ENCODE results near the gene NUMB.

- TF ChIP-seq, protein P1, sequence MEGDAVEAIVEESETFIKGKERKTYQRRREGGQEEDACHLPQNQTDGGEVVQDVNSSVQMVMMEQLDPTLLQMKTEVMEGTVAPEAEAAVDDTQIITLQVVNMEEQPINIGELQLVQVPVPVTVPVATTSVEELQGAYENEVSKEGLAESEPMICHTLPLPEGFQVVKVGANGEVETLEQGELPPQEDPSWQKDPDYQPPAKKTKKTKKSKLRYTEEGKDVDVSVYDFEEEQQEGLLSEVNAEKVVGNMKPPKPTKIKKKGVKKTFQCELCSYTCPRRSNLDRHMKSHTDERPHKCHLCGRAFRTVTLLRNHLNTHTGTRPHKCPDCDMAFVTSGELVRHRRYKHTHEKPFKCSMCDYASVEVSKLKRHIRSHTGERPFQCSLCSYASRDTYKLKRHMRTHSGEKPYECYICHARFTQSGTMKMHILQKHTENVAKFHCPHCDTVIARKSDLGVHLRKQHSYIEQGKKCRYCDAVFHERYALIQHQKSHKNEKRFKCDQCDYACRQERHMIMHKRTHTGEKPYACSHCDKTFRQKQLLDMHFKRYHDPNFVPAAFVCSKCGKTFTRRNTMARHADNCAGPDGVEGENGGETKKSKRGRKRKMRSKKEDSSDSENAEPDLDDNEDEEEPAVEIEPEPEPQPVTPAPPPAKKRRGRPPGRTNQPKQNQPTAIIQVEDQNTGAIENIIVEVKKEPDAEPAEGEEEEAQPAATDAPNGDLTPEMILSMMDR (IDR thresholded peaks at IDR 0.05; ENCODE audit: borderline replicate concordance, extremely low read depth, low read length, poor library complexity, severe bottlenecking), result no peak
- no peak for TF ChIP-seq EZH2 (IDR thresholded peaks at IDR 0.05; ENCODE audit: borderline replicate concordance, low read depth, low read length, severe bottlenecking)
Observed at GRCh38 chr14:73238424-73238852, 219.9 kb downstream of the NUMB start.
